ENCODE results near the gene B3GALT6. TPM values are rescaled to one million over a fixed set of nuclear protein-coding genes. Genes with fewer than 3 reads are reported as not detected.

B3GALT6 gene
- total and polyA plus RNA-seq, 8 donors: 1.8 to 13.8 (median 7.5) TPM; not detected in 1

GRCh38 chr1:1197551-1198422, 34.2 kb upstream of the B3GALT6 start:
- WGBS, 5 donors: 87 to 96% (median 94%) methylated on average over 22 to 48 of the region's 48 CpGs
- Histone ChIP-seq H3K27ac (no peak overlapping the region), H3K36me3 (no peaks in the 10 kb centered on the region), H3K27me3 (peaks cover 3 to 30% (median 18%) of the 10 kb centered on the region in 3 donors), H3K9me3 (peaks cover 0 to 12% (median 5%) of the 10 kb centered on the region in 4 donors), H3K4me3 (no peak overlapping the region), H3K4me1 (peaks cover 10 to 15% (median 11%) of the 10 kb centered on the region in 4 donors)
- TF ChIP-seq POLR2AphosphoS5 (IDR thresholded peaks at IDR 0.05) (no peak), CTCF (IDR thresholded peaks at IDR 0.05) (no peak), POLR2A (IDR thresholded peaks at IDR 0.05) (no peak), EP300 (IDR thresholded peaks at IDR 0.05) (no peak)
- intact Hi-C loops (cut with DNase I; ENCODE audit: low total_unique reads): no loop called here
- DNase-seq: no peak

- TF ChIP-seq POLR2A (IDR thresholded peaks at IDR 0.05) (no peak), POLR2AphosphoS5 (IDR thresholded peaks at IDR 0.05) (no peak), CTCF (IDR thresholded peaks at IDR 0.05) (no peak), EP300 (IDR thresholded peaks at IDR 0.05) (no peak)
- Histone ChIP-seq H3K4me3 (no peak overlapping the region), H3K36me3 (no peaks in the 10 kb centered on the region), H3K9me3 (peaks cover 0 to 12% (median 5%) of the 10 kb centered on the region in 4 donors), H3K4me1 (peaks cover 10 to 15% (median 11%) of the 10 kb centered on the region in 4 donors), H3K27ac (no peak overlapping the region), H3K27me3 (peaks cover 3 to 38% (median 26%) of the 10 kb centered on the region in 3 donors)
- DNase-seq: no peak
- WGBS, 5 donors: 57 to 100% (median 75%) methylated on average over 1 to 23 of the region's 23 CpGs
- intact Hi-C loops (cut with DNase I; ENCODE audit: low total_unique reads): no loop called here
Measured at GRCh38 chr1:1198423-1199140, 33.5 kb upstream of the B3GALT6 start.

- TF ChIP-seq CTCF (IDR thresholded peaks at IDR 0.05) (no peak), EP300 (IDR thresholded peaks at IDR 0.05) (no peak), POLR2AphosphoS5 (IDR thresholded peaks at IDR 0.05) (no peak), POLR2A (IDR thresholded peaks at IDR 0.05) (no peak)
- peaks cover 10 to 15% (median 11%) of the 10 kb centered on the region in 4 donors for H3K4me1 ChIP-seq
- WGBS, 5 donors: 78 to 94% (median 81%) methylated on average over 3 to 22 of the region's 22 CpGs
- no peak overlapping the region for H3K4me3 ChIP-seq
- intact Hi-C loops (cut with DNase I; ENCODE audit: low total_unique reads): no loop called here
- DNase-seq: no peak
- H3K9me3 ChIP-seq: peaks cover 0 to 9% (median 4%) of the 10 kb centered on the region in 4 donors
- no peaks in the 10 kb centered on the region for H3K36me3 ChIP-seq
- H3K27me3 ChIP-seq: peaks cover 3 to 45% (median 32%) of the 10 kb centered on the region in 3 donors
- no peak overlapping the region for H3K27ac ChIP-seq
Measured at GRCh38 chr1:1199141-1199960, 32.7 kb upstream of the B3GALT6 start.

All from stomach (tissue), 9 donors.